PC-9 (cell line): Measurements from ENCODE around the gene TMEM30B. TPM values are rescaled to one million over a fixed set of nuclear protein-coding genes. Genes with fewer than 3 reads are reported as not detected.

Experiments
- BruUV-seq: library from RNA; stranded (reverse); fragments of 400-500 nt; replicated peaks from 2 replicates; lab custom pipeline; 2021; lab: Mats Ljungman, UMichigan
- CTCF ChIA-PET: fragments of 300-600 bp; sonication (Branson Sonifier 250); formaldehyde crosslinking; loops from one replicate; lab custom pipeline; 2022; ENCODE audit warnings: antibody characterized with exemption; lab: Charles Lee
- POLR2A ChIA-PET: fragments of 300-600 bp; sonication (Branson Sonifier 250); formaldehyde crosslinking; loops from one replicate; lab custom pipeline; 2022; ENCODE audit warnings: antibody characterized with exemption; ENCODE audit not compliant: unreplicated experiment; lab: Charles Lee
- DNase-seq, 2 experiments: peaks; one replicate each; pipeline versions ENCODE4 v3.0.0 to v3.0.0-alpha.2; 2015 to 2022; ENCODE audit warnings: mixed read lengths in 1 of 2
- H2AFZ ChIP-seq: fragments of 200-600 bp; sonication (generic); 2 replicates; pipeline ENCODE4 v1.8.1; 2017; ENCODE audit warnings: antibody characterized with exemption
- H3F3A ChIP-seq: fragments of 200-600 bp; sonication (generic); 2 replicates; pipeline ENCODE4 v1.8.1; 2017; ENCODE audit warnings: antibody characterized with exemption, mild to moderate bottlenecking, low read depth; ENCODE audit not compliant: insufficient read depth
- H3K27ac ChIP-seq: fragments of 200-600 bp; sonication (generic); 2 replicates; pipeline ENCODE4 v1.6.1; 2016; ENCODE audit warnings: mixed run types
- H3K27me3 ChIP-seq: fragments of 200-600 bp; sonication (generic); 2 replicates; pipeline ENCODE4 v1.6.1; 2016; ENCODE audit warnings: low read depth, mixed run types; ENCODE audit not compliant: insufficient read depth
- H3K36me3 ChIP-seq: fragments of 200-600 bp; sonication (generic); 2 replicates; pipeline ENCODE4 v1.6.1; 2016; ENCODE audit warnings: low read depth, mixed run types
- H3K4me1 ChIP-seq: fragments of 200-600 bp; sonication (generic); replicated peaks from 2 replicates; pipeline ENCODE4 v1.6.1; 2016; ENCODE audit warnings: mixed run types; ENCODE audit not compliant: insufficient read depth
- H3K4me2 ChIP-seq: fragments of 200-600 bp; sonication (generic); 2 replicates; pipeline ENCODE4 v1.6.1; 2017; ENCODE audit warnings: mixed run types
- H3K4me3 ChIP-seq: fragments of 200-600 bp; sonication (generic); 2 replicates; pipeline ENCODE4 v1.6.1; 2016; ENCODE audit warnings: mixed run types
- H3K79me2 ChIP-seq: fragments of 200-600 bp; sonication (generic); 2 replicates; pipeline ENCODE4 v1.6.1; 2017; ENCODE audit warnings: low read depth, mixed run types
- H3K9me2 ChIP-seq: fragments of 200-600 bp; sonication (generic); 2 replicates; pipeline ENCODE4 v1.8.1; 2017; ENCODE audit warnings: mild to moderate bottlenecking; ENCODE audit not compliant: insufficient read depth
- H3K9me3 ChIP-seq: fragments of 200-600 bp; sonication (generic); 2 replicates; pipeline ENCODE4 v1.8.1; 2016; ENCODE audit warnings: low read depth; ENCODE audit not compliant: insufficient read depth
- H4K20me1 ChIP-seq: fragments of 200-600 bp; sonication (generic); 2 replicates; pipeline ENCODE4 v1.8.1; 2017; ENCODE audit not compliant: insufficient read depth
- EZH2 ChIP-seq: fragments of 200-600 bp; sonication (generic); IDR thresholded peaks from 2 replicates; pipeline ENCODE4 v1.8.0; 2017; ENCODE audit warnings: antibody characterized with exemption, low read depth
- intact Hi-C: fragments of 100-400 bp; cut with micrococcal nuclease; formaldehyde crosslinking; loops from one replicate; pipeline ENCODE4 v1.10.0; 2022; ENCODE audit not compliant: unreplicated experiment
- total RNA-seq: library from RNA; stranded (reverse); gene quantifications from 2 replicates; pipeline ENCODE4 v1.2.3, GENCODE V29; 2021
- TF ChIP-seq, protein P1 (sequence below): fragments of 200-600 bp; sonication (generic); conservative IDR thresholded peaks from 2 replicates; pipeline ENCODE4 v1.6.1; 2017; ENCODE audit warnings: mixed run types, antibody characterized with exemption, mild to moderate bottlenecking, moderate library complexity

TMEM30B gene
- total RNA-seq, 1 experiment from 2014 or later = 19.6 TPM

DNA sequence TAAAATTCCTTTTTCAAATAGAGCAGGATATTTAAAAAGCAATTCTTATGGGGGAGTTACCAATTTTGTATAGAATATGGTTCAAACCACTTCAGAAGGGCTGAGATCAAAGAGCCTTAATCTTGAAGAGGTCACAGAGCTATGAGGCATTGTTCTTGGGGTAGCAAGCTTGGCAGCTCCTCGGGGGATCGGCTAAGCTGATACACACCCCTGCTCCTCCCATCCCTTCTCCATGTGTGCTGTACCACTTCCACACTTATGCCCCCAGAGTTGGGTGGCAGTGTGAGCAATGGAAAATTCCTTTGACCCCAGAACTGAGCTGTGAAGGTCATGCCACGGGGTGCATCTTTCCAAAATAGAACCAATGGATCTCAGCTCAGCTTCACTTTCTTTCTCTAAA lies 15.0 kb upstream of the TMEM30B start:
- no peaks in the 10 kb centered on the region for H3K36me3 ChIP-seq
- no peak for DNase-seq
- H3F3A ChIP-seq = no peaks in the 10 kb centered on the region; the same call in 1 of the 2 replicates
- no peaks in the 10 kb centered on the region for H4K20me1 ChIP-seq
- no peaks in the 10 kb centered on the region for H3K9me2 ChIP-seq
- POLR2A ChIA-PET = interaction anchor here (0.6 to 0.9 kb wide), 2 partner anchors 26 to 584 kb away, joined by 3 to 6 read pairs; no protein-coding TSS in a partner anchor
- no peaks in the 10 kb centered on the region for H3K9me3 ChIP-seq
- no TSS peak for BruUV-seq
- H3K4me3 ChIP-seq = no peak overlapping the region
- CTCF ChIA-PET = interaction anchor here (0.5 to 0.6 kb wide), 3 partner anchors 15 to 444 kb away, joined by 5 to 9 read pairs (median 7); no protein-coding TSS in a partner anchor
- no peaks in the 10 kb centered on the region for H3K79me2 ChIP-seq
- intact Hi-C loops = loop anchor here (2.0 to 10.0 kb wide), 2 partner anchors 85 to 439 kb away; no protein-coding TSS in a partner anchor
- H2AFZ ChIP-seq = no peak overlapping the region
- no peaks in the 10 kb centered on the region for H3K27me3 ChIP-seq
- H3K4me1 ChIP-seq = 0 out of 2 replicates have a peak, but pooled peaks cover 4% of the 10 kb centered on the region
- H3K27ac ChIP-seq = no peak overlapping the region
- TF ChIP-seq EZH2 = no peak
- TF ChIP-seq, protein P1, sequence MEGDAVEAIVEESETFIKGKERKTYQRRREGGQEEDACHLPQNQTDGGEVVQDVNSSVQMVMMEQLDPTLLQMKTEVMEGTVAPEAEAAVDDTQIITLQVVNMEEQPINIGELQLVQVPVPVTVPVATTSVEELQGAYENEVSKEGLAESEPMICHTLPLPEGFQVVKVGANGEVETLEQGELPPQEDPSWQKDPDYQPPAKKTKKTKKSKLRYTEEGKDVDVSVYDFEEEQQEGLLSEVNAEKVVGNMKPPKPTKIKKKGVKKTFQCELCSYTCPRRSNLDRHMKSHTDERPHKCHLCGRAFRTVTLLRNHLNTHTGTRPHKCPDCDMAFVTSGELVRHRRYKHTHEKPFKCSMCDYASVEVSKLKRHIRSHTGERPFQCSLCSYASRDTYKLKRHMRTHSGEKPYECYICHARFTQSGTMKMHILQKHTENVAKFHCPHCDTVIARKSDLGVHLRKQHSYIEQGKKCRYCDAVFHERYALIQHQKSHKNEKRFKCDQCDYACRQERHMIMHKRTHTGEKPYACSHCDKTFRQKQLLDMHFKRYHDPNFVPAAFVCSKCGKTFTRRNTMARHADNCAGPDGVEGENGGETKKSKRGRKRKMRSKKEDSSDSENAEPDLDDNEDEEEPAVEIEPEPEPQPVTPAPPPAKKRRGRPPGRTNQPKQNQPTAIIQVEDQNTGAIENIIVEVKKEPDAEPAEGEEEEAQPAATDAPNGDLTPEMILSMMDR = no peak
- no peak overlapping the region for H3K4me2 ChIP-seq

DNA sequence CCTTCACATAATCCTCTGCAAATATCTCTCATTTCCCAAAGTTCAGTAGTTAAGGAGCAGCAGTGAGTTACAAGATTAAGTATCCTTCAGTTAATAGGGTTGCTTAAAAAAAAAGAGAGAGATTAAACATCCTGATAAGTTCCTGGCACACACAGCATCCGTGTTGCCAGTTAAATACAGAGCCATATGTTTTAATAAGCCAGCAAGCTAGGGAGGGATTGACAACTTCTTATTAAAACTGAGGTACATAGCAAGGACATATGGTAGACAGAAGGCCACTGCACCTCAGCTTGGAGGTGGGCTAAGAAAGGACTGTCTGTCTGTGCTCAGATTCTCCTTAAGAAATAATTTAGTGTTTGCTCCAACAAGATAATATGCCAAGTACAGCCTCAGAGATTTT lies 9.6 kb upstream of the TMEM30B start:
- Histone ChIP-seq H3K36me3 (no peaks in the 10 kb centered on the region), H3K9me2 (no peaks in the 10 kb centered on the region), H3K27ac (no peak overlapping the region), H3K27me3 (no peaks in the 10 kb centered on the region), H3F3A (peaks cover 3% of the 10 kb centered on the region; the same call in 1 of the 2 replicates), H3K4me1 (peaks cover 3% of the 10 kb centered on the region), H3K79me2 (no peaks in the 10 kb centered on the region), H3K4me2 (no peak overlapping the region), H3K4me3 (no peak overlapping the region), H4K20me1 (no peaks in the 10 kb centered on the region), H3K9me3 (no peaks in the 10 kb centered on the region), H2AFZ (no peak overlapping the region)
- CTCF ChIA-PET = interaction anchor here (0.6 to 1.2 kb wide), 2 partner anchors 132 to 162 kb away, joined by 7 to 8 read pairs; no protein-coding TSS in a partner anchor
- BruUV-seq = no TSS peak
- no peak for DNase-seq
- TF ChIP-seq, protein P1 = no peak
- intact Hi-C loops = loop anchor here (10.0 kb wide), 1 partner anchor 444 kb away; no protein-coding TSS in a partner anchor
- POLR2A ChIA-PET = no interaction called here

DNA sequence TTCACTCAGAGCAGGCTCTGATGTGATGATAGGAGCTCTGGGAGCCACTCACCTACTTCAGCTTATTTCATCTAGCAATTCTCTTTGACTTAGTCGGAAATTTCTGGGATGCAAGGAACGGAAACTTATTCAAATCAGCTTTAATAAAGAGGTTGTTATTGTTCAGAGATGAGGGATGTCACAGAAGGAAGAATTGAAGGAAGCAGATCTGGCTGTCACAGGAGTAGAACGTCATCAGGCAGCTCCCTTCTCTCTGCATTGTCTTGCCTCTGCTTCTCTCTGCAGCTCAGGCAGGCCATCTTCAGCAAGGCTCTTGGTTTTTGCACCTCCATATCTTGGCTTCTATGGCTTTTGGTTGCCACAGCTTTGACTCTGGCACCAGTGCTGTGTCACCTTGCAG lies 7.6 kb upstream of the TMEM30B start:
- CTCF ChIA-PET = no interaction called here
- no peak for DNase-seq
- no TSS peak for BruUV-seq
- H4K20me1 ChIP-seq = no peaks in the 10 kb centered on the region
- H3F3A ChIP-seq = peaks cover 10% of the 10 kb centered on the region; the same call in 1 of the 2 replicates
- POLR2A ChIA-PET = interaction anchor here (0.7 kb wide), 1 partner anchor 336 kb away, joined by 5 read pairs; no protein-coding TSS in a partner anchor
- no peak overlapping the region for H2AFZ ChIP-seq
- no peaks in the 10 kb centered on the region for H3K27me3 ChIP-seq
- H3K36me3 ChIP-seq = no peaks in the 10 kb centered on the region
- H3K27ac ChIP-seq = no peak overlapping the region
- H3K4me3 ChIP-seq = no peak overlapping the region
- H3K79me2 ChIP-seq = no peaks in the 10 kb centered on the region
- no peak overlapping the region for H3K4me2 ChIP-seq
- intact Hi-C loops = loop anchor here (10.0 kb wide), 1 partner anchor 934 kb away; no protein-coding TSS in a partner anchor
- H3K4me1 ChIP-seq = peaks cover 16% of the 10 kb centered on the region
- no peaks in the 10 kb centered on the region for H3K9me2 ChIP-seq
- no peaks in the 10 kb centered on the region for H3K9me3 ChIP-seq
- TF ChIP-seq, protein P1 = no peak
- no peak for TF ChIP-seq EZH2
